NCI-H748 (cell line): ENCODE measurements around the gene SESN1.
"Not testable (repeated sequence)": the region's sequence is repeated elsewhere in the genome, so short reads cannot be mapped to it uniquely, and the experiment has no call there.

Experiments
- DNase-seq: peaks from one replicate; lab custom pipeline; 2025; ENCODE audit not compliant: unreplicated experiment; lab: John Stamatoyannopoulos, UW

Gene SESN1

DNA sequence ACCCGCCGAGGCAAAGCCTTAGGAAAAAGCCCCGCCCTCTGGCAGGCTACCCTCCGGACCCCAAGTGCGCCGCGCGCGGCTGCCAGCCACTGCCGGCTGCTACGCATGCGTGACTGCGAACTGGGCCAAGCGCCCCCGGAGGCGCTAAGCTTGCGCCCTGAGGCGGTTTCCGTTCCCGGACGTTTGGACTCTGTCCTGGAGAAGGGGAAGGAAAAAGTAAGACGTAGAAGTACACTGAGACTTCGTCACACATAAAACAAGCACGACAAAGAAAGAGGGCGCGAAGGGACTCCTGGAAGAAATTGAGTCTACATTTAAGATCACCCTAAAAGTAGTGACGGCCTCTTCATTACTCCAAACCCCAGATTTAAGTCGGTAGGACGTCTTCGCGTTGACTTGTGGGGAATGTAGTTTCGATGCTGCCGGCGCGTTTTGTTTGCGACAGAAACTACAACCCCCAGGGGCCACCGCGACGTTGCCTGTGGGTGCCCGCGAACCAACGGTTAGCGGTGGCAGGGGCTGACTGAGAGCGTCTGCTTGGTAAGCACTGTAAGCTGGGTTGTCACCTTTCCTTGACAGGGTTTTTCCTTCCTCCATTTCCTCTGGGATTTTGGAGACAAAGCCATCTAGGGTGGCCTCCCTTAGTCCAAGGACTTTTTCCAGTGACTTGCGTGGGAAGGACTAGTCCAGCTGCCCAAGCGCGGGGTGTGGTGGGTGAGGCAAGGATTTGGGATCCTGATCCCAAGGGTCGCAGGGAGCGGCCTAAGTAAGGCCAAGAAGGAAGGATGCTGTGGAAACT, 589 bp upstream of the SESN1 start, which contains the start of gene CEP57L1:
Gene CEP57L1 (plus strand): TSS at position 472 of the 799 bp plus-strand sequence. CDS start 49,715 bp downstream, outside the sequence.
- DNase-seq: peak; percentile 99

DNA sequence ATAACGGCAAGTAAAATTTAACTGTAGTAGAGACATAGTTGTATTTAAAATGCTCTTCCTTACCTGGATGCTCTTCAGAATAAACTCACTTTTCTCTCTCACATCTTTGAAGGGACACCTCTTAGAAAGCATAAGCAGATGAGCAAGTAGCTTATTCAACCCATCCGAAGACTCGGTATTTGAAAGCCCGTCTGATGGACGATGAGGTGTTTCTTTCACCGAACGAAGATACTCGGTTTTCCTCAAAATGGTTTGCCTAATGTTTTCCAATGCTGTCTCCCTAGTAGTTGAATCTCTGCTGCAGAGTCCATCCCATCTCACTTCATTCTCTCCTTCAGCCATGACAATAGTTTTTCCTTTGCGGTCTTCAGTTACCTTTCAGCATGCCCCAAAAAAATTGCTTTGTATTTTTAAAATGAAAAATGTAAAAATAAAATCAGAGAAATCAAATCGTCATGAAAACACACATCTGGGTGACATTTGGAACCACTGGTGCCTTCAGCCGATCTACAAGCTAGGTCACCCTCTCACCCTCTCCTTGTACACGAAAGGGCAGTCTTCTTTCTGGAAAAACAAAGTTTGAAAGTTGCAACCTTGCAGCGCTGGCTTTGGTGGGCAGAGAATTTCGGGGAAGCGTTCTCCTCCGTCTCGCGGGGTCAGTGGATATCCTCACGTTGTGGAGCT, 772 bp downstream of the SESN1 start:
- DNase-seq: peak; percentile 29

DNA sequence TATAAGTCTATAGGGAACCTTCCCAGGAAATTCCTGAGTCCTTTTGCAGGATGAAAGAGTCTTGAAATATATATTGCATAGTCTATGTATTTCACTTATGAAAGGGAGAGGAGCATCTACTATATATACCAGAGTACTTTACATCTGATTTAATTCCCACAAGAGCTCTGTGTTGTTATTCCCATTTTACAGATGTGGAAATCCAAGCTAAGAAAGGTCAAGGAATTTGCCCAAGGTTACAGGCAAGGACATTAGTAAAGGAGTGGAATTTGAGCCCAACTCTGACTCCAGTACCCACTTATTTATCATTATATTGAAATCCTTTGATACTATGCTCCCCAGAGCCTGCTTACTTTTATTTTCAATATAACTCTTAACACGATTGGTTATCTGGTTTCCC, 2.6 kb downstream of the SESN1 start:
- no peak for DNase-seq

DNA sequence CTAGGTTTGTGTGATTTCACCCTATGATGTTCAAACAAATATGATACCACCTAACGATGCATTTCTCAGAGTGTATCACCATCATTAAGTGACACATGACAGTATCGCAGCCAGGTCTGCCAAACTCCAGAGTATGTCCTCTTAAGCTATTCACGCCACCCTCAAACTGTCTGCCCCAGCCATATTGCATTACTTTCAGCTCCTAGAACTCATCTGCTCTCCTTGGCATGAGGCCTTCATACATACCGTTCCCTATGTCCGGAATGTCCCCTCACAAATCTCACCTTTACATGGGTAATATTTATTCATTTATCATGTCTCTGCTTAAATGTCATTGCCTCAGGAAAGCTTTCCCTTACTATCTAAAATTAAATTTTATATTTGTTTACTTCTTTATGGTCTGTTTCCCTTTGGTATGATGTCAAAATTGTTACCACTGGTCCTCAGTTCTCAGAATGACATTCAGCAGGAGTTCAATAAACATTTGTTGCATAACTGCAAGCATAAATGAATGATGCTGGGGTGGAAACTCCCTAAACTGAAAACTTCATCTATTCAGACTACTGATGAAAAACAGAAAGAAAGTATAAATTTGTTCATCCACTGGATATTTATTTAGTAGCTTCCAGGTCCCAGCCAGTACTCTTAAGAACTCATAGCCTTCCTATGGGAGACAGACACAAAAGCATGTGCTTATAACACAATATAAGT, 3.2 kb downstream of the SESN1 start:
- DNase-seq: peak; percentile 20

DNA sequence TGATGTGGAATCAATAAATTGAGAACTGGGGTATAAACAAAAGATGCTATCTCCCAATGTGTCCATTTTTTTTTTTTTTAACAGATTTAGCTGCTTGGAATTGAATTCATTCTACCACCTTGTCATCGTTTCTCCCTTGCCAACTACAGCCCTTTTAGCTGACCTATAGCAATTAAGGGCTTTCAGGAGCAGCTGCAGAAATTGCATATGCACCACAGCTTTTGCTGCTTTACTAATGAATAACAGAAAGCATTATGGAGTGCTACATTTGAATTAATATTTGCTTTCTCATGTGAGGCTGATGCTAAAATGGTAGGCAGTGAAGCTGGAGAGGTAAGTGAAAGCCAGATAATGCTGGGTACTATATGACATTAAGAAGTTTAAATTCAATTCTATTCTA, 5.7 kb downstream of the SESN1 start:
- DNase-seq: peak; percentile 36

DNA sequence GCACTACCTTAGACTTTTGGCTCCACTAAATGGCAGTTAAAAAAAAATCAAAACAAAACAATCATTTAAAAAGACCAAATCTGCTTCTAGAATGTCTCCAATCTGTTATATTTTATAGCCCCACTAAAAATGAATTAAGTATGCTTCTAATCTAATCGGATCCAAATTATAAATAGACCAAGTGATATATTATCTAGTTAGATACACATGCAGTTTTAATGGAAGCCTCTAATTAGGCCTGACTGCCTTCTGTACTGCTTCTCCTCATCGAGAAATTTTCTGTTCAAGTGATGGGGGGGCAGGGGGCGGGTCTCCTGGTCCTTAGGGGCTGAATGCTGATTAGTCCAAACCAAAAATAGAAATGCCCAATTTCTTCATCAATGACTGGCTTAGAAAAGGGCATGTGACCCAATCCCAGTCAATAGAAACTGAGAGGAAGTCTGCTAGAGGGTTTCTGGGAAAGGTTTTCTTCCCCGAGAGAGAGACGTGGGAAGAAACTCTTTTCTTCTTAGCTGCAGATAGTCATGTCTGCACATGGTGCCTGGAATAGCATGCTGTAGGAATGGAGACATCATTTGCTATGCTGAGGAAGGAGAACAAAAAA, 6.9 kb downstream of the SESN1 start:
- DNase-seq: no peak

DNA sequence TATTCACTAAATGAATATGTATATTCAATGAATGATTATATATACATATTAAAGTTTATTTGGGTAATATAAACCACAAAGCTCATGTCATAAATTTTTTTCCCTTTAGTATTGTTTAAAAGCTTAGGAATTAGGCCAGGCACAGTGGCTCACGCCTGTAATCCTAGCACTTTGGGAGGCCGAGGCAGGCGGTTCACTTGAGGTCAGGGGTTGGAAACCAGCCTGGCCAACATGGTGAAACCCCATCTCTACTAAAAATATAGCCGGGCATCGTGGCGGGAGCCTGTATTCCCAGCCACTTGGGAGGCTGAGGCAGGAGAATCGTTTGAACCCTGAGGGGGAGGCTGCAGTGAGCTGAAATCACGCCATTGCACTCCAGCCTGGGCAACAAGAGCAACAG, 10.5 kb downstream of the SESN1 start:
- DNase-seq: not testable (repeated sequence)

DNA sequence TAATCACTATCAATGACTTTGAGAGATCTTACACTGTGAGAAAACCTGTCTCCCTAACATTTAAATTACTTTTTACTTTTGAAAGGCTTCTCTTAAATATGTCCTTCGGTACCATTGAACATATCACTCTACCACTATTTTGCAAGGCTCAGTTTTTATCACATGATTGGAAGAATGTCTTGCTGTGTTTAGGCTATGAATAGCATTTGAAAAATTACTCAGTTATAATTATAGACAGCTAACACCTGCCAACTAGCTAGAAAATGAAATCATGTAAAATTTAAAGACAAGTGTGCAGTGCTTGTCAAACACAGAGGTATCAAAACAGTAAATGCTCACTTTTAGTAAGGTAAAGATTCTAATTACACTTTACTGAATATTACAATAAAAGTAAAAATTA, 11.0 kb downstream of the SESN1 start:
- no peak for DNase-seq

DNA sequence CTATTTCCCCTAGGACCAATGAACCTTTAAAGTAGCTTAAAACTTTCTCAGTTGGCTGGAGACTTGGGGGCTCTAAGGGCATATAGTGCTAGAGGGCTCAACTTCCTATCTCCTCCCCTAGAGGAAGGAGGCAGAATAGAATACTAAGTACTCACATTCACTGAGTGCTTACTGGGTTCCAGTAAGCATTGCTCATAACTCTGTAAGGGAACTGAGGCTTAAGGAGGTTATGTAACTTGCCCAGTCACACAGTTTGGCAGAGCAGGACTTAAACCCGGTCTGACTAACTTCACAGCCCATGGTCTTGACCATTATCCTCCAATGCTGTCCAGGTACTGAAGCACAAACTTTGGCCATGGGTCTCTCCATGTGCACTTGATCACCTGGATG, 12.5 kb downstream of the SESN1 start:
- DNase-seq: no peak

DNA sequence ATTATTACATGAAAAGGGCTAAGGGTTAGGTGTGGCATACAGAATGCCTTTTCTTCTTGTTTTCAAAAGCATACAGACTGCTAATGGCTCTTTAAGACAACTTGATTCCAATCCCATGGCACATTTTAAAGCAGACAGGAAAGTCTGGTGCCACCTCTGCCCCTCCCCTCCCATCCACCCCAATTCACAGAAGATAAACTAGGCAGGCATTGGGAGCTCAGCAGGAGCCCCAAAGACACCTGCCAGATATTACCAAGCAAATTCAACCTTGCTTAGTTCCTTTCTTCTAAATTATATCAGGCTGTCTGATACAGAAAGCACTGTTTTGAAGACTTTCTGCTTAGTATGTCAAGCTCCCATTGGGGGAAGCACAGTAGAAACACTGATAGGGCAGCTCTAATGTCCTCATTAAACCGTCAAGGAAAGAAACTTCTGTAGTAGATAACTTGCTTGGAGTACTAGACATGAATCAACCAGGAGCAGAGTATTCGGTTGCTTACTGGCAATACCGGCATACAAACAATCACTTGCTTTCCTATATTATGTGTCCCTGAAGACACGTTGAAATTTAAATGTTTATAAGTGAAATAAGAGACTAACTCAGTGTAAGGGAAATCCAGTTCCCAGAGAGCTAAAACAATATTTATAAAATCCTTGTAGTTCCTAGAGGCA, 13.0 kb downstream of the SESN1 start:
- DNase-seq: no peak

DNA sequence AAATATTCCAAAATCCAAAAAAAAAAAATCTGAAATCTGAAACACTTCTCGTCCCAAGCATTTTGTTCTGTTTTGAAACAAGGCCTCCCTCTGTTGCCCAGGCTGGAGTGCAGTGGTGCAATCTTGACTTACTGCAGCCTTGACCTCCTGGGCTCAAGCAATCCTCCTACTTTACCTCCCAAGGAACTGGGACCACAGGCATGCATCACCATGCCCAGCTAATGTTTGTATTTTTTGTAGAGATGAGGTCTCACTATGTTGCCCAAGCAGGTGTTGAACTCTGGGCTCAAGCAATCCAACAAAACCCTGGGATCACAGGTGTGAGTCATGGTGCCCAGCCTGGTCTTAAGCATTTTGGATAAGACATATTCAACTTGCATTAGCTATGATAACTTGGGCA, 13.6 kb downstream of the SESN1 start:
- DNase-seq: no peak

DNA sequence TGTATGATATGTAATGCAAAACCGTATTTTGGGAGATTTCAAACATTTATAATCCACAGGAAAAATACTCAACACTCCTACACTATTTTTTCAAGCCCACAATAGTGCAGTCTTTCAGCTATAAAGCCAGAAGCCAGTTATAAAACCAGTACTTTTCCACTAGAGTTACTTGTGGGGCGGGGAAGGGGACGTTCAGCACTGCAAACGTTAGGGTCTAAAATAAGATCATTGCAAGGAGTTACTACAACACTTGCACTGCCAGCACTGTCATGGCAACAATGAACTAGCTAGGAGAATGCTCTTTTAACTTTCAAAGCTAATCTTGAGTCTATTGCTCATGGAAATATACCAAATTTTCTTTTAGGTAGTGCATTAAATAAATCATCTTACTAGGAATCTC, 14.7 kb downstream of the SESN1 start:
- no peak for DNase-seq

DNA sequence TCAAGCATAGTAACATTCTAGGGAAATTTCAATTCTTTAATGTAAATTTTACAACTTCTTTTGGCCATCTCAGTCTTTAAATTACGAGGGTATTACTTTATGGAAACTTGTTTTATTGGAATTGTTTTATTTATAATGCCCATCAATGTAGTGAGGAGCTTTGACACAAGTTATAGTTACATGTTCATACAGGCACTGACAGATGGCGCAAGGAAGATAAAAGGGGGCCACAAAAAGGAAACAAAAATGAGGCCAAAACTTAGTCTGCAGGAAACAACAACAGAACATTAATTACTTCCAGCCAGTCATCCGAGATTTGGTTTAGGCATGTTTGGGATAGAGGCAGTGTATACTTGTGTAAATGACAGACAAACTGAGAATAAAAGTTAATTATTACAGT, 18.3 kb downstream of the SESN1 start:
- DNase-seq: no peak

DNA sequence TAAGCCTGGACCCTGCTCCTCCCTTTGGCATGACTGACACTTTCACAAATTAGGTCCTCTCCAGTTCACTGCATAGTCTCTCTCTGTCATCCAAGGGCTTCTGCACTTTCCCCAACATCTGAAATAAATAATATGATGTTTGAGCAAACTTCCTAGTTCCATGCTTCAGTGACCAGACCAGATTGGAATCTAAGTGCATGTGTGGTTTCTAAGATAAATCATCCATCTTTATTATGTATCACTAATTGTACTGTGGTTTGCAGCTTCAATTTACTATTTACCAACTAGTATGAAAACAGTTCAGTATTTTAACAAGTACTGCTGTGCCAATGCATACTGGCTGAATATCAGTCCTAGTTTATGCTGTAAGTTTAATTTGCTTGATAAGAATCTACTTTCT, 18.7 kb downstream of the SESN1 start:
- DNase-seq: no peak

DNA sequence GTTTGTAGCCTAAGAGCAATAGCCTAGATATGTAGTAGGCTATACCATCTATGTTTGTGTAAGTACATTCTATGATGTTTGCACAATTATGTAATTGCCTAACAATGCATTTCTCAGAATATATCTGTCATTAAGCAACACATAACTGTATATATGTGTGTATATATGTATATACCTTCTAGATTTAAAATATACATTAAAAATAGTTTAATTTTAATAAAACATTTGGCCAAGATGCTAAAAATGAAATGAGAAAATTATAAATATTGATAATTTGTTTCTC, 20.6 kb downstream of the SESN1 start:
- no peak for DNase-seq

DNA sequence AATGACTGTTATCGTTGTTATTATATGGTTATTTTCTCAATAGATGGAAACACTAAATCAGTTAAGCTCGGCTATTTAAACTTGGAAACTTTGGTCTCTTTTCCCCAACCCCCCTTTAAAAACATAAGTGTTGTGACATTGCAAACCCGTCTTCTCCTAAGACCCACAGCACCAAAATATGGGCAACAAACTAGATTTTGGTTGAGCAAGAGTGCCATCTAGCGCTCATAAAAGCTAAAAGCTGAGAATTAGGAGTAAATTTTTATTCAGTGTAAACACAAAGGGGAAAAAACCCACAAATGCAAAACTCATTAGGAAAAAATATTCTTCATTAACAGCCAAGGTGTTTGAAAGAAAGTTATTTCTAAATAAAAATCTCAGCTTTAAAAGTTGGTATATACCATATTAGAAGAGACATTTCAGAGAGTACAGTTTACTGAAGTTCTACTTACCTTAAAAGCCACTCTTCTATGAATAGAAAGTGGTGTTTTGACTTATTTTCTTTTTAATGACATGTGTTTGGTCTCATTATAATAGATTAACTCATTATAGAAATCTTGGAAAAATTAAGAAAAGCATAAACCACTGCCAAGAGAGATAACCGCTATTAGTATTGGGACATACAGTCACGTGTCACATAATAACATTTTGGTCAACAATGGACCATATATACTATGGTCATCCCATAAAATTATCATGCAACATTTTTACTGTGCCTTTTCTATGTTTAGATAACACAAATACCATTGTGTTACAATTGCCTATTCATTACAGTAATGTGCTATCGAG, 21.1 kb downstream of the SESN1 start:
- peak; percentile 76 for DNase-seq

DNA sequence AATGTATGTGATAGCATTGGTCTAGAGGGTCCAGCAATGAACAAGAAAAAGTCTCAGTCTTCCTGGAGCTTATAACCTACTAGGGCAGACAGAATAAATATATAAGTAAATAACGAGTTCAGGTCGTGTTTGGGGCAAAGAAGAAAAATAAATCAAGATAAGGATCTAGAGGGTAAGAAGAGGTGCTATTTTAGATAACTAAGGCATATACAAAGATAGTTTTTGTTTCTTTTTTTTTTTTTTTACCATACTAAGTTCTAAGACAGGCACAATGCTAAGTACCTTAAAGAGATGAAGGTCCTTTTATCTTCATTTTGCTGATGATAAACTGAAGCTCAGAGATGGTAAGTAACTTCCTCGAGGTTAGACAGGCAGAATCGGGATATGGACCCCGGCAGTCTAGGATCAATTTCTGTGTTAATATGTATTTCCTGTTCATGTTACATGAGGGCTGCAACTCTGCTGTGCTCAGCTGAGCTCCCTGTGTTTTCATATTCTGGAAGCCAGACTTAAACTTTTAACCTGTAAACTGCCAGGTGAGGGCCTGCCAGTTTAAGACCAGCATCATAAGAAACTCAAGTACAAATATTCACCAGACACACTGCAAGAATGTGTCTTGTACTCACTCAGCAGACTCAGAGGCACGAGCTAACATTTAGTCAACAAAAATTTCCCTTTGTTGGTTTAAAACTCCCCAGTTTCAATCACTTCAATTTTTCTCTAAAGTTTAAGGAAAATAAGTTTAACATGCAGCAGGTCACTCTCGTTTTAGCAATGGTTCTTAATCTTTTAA, 23.3 kb downstream of the SESN1 start:
- DNase-seq: no peak

DNA sequence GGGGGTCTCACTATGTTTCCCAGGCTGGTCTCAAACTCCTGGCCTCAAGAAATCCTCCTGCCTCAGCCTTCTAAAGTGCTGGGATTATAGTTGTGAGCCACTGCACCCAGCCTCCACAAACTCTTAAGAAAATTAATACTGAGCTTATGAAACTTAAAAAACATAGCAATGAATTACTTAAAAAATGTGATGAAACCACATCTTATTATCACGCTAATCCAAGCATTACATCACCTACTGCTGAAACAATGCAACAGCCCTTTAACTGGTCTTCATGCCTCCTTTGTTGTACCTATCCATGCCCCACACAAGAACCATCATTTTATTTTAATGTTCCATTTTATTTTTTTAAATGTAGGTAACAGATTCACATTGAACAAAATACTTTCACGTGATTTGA, 24.9 kb downstream of the SESN1 start:
- DNase-seq: no peak

DNA sequence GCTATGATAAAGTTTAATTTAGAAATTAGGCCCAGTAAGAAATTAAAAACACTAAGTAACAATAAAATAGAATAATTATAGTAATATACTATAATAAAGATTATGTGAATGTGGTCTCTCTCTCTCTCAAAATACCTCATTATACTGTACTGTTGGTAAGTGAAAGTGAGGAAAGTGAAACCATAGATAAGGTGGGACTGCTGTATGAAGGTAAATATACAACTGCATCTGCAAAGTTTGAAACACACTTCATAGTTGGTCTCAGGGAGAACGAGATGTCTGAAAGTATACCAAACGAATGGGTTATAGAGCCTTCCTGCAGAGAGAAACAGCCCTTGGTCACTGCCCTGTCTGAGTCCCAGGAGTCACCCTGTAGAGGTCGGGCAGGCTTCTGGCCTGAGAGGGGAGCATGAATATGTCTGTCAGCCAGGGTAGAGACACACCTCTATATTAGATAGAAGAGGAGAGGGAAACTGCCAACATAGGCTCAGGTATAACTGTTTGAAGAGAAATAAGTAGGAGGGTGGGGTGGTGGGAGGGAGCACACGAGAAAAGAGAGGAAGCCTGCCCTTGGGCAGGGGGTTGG, 31.8 kb downstream of the SESN1 start:
- no peak for DNase-seq
